ENCODE results near the gene TLN1. TPM values are rescaled to one million over a fixed set of nuclear protein-coding genes. Genes with fewer than 3 reads are reported as not detected.

TLN1 gene
- total and polyA plus RNA-seq, 8 donors, result 152 to 471 (median 191) TPM

DNA sequence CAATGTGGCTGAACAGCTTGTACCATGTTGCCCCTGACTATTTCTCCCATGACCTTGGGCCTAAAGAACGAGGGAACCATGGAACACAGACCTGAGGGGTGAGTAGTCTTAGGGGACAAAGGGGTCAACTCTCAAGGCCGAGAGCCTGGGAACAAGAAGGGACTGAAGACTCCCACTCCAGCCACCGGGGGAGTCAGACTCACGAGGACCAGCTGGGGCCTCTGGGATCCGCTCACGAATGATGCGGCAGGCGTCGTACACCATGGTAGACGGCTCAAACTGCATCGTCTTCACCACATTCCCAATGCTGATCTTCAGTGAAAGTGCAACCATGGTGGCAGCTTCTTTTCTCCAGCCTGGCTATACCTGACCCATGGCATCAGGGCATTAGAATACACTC is 6.6 kb downstream of the TLN1 start:
- H3K36me3 ChIP-seq, result peaks cover 4 to 69% of the 10 kb centered on the region in 2 donors
- intact Hi-C loops (cut with DNase I), result loop anchor here in 1 of 2 donors (10.0 kb wide), 1 partner anchor 61 kb away; the partner anchor contains the start of gene ARHGEF39
- H3K9me3 ChIP-seq, result no peaks in the 10 kb centered on the region

DNA sequence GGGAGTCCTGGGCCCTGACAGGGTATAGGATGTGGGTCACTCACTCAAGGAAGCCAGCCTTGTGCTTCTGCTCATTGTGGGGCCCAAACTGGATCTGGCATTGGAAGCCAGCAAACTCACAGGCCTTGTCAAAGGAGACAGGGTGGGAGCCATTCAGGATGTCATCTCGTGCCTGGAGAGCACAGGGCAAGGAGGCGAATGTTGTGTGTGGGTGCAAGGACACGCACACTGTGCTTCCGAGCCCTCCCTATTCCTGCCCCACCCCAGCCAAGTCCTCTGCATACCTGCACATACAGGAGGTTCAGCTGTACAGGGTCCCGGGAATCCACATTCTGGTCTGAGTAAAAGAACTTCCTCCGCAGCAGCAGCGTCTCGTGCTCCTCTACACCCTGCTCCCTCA is 8.1 kb downstream of the TLN1 start:
- intact Hi-C loops (cut with DNase I), result loop anchor here in 1 of 2 donors (10.0 kb wide), 1 partner anchor 59 kb away; the partner anchor contains the start of gene ARHGEF39
- DNase-seq (no peak), ATAC-seq (no peak)
- H3K4me3 ChIP-seq, result no peak overlapping the region
- no peaks in the 10 kb centered on the region for H3K9me3 ChIP-seq
- peaks cover 10 to 83% of the 10 kb centered on the region in 2 donors for H3K36me3 ChIP-seq
- no peak overlapping the region for H3K27ac ChIP-seq
- H3K27me3 ChIP-seq, result no peaks in the 10 kb centered on the region
- peaks cover 28 to 34% of the 10 kb centered on the region in 2 donors for H3K4me1 ChIP-seq
- TF ChIP-seq, protein P1, sequence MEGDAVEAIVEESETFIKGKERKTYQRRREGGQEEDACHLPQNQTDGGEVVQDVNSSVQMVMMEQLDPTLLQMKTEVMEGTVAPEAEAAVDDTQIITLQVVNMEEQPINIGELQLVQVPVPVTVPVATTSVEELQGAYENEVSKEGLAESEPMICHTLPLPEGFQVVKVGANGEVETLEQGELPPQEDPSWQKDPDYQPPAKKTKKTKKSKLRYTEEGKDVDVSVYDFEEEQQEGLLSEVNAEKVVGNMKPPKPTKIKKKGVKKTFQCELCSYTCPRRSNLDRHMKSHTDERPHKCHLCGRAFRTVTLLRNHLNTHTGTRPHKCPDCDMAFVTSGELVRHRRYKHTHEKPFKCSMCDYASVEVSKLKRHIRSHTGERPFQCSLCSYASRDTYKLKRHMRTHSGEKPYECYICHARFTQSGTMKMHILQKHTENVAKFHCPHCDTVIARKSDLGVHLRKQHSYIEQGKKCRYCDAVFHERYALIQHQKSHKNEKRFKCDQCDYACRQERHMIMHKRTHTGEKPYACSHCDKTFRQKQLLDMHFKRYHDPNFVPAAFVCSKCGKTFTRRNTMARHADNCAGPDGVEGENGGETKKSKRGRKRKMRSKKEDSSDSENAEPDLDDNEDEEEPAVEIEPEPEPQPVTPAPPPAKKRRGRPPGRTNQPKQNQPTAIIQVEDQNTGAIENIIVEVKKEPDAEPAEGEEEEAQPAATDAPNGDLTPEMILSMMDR (IDR thresholded peaks at IDR 0.05), result no peak

More for the DNA sequence above, 6.6 kb downstream of the TLN1 start:
- TF ChIP-seq, protein P1 (IDR thresholded peaks at IDR 0.05), result no peak
- H3K4me1 ChIP-seq, result peaks cover 41 to 49% of the 10 kb centered on the region in 2 donors
- no peaks in the 10 kb centered on the region for H3K27me3 ChIP-seq
- H3K4me3 ChIP-seq, result no peak overlapping the region
- H3K27ac ChIP-seq, result no peak overlapping the region
- ATAC-seq, result no peak
- DNase-seq, result no peak

DNA sequence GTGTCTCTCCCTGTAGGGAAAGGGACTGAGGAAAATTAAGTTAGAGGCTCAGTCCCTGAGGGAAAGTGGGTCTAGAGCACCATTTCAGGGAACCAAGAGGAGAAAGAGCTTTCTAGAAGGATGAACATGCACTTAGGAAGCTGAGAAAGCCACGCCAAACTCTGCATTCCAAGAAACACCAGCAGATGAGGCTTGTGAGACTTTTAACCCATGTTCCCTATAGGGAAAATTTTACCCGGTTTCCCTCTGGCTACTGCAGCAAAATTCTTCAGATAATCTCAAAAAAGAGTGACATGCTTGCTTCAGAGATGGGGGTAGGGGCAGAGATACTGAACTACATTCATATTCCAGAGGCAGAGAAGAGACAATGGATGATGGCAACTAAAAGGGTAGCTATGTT is 8.6 kb downstream of the TLN1 start:
- ATAC-seq, result no peak
- H3K9me3 ChIP-seq, result no peaks in the 10 kb centered on the region
- H3K4me1 ChIP-seq, result peaks cover 23 to 29% of the 10 kb centered on the region in 2 donors
- H3K4me3 ChIP-seq, result no peak overlapping the region
- H3K27ac ChIP-seq, result no peak overlapping the region
- H3K27me3 ChIP-seq, result no peaks in the 10 kb centered on the region
- intact Hi-C loops (cut with DNase I), result loop anchor here in 1 of 2 donors (10.0 kb wide), 1 partner anchor 59 kb away; the partner anchor contains the start of gene ARHGEF39
- TF ChIP-seq, protein P1 (IDR thresholded peaks at IDR 0.05), result no peak
- peaks cover 10 to 88% of the 10 kb centered on the region in 2 donors for H3K36me3 ChIP-seq
- DNase-seq, result no peak

DNA sequence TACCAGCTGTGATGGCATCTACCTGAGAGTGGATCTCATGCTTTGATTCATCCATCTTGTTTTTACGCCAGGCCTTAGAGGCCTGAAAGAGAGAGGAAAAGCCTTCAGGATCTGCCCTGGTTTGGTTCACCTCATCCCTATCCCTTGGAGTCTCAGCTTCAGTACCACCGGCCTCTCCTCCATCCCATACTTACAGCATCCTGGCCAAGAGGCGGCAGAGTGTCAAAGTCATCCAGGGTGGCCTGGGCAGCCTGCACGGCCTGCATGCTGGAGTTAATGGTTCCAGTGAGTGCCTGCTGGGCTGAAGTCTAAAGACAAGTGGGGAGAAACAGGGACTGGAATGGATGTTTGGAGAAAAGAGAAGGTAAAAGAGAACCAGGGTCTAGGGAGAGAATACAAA is 12.4 kb downstream of the TLN1 start:
- TF ChIP-seq, protein P1 (IDR thresholded peaks at IDR 0.05), result no peak
- no peak overlapping the region for H3K27ac ChIP-seq
- ATAC-seq, result no peak
- peaks cover 10 to 100% of the 10 kb centered on the region in 2 donors for H3K36me3 ChIP-seq
- no peaks in the 10 kb centered on the region for H3K27me3 ChIP-seq
- no peaks in the 10 kb centered on the region for H3K9me3 ChIP-seq
- DNase-seq, result no peak
- intact Hi-C loops (cut with DNase I), result no loop called here
- no peaks in the 10 kb centered on the region for H3K4me1 ChIP-seq
- H3K4me3 ChIP-seq, result no peak overlapping the region

DNA sequence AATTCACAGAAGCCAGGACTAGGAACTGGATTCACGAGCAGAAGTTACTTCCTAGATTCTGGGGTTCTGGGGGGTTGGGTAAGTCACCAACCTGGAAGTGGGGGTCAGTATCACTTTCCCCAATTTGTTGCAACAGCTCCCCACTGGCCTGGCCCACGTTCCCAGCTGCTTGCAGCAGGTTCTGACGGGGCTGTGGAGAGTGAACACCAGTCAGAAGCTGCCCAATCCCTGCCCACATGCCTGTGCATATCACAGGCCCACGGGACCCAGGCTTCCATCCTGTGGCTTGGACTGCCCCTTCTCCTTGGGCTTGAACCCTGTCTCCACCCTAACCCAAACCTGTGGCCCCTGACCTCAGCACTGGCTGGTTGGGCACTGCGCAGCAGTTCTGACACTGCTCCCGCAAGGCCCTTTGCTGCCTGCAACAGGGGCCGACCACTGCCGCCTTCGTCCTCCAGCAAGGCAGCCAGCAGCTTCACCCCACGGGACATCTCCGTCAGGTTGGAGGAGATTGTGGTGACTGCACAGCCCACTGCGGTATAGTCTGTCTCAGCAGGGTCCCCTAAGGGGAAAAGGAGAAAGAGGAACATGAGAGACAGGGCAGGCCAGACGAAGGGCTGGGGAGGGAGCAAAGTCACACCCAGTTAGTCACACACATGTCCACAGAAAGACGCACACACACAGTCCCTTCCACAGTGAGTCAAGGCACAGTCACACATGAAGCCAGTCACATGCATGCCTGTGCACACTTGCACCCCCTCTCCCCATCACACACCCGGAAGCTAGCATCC is 13.1 kb downstream of the TLN1 start:
- intact Hi-C loops (cut with DNase I), result no loop called here
- Histone ChIP-seq H3K36me3 (peaks cover 10 to 100% of the 10 kb centered on the region in 2 donors), H3K27me3 (no peaks in the 10 kb centered on the region), H3K4me1 (no peaks in the 10 kb centered on the region), H3K4me3 (no peak overlapping the region), H3K27ac (no peak overlapping the region), H3K9me3 (no peaks in the 10 kb centered on the region)
- TF ChIP-seq, protein P1 (IDR thresholded peaks at IDR 0.05), result no peak
- DNase-seq, result no peak
- ATAC-seq, result peak; percentile 37
